K562 (cell line): ENCODE results near the gene COA5. TPM values are rescaled to one million over a fixed set of nuclear protein-coding genes. Genes with fewer than 3 reads are reported as not detected.

ENCODE experiments used
- IRF1 ChIP-seq: sonication (generic); formaldehyde crosslinking; IDR thresholded peaks from 2 replicates; pipeline ENCODE4 v1.8.0; 2022; ENCODE audit warnings: missing genetic modification reagents, mild to moderate bottlenecking, borderline replicate concordance
- RBM22 ChIP-seq: fragments of 200-400 bp; formaldehyde crosslinking; IDR thresholded peaks from 2 replicates; pipeline ENCODE4 v1.6.1; 2018; ENCODE audit warnings: low read length, low read depth; ENCODE audit not compliant: poor library complexity, severe bottlenecking
- TAF1 ChIP-seq: IDR thresholded peaks from 2 replicates; pipeline ENCODE4 v1.6.1; 2011; ENCODE audit warnings: mild to moderate bottlenecking, low read length, moderate library complexity; ENCODE audit not compliant: insufficient read depth, control insufficient read depth, severe bottlenecking; ENCODE audit errors: extremely low read depth
- U2AF1 ChIP-seq: fragments of 200-400 bp; formaldehyde crosslinking; optimal IDR thresholded peaks from 2 replicates; pipeline ENCODE3; 2017; ENCODE audit warnings: mild to moderate bottlenecking, low read depth, low read length, moderate library complexity
- ZFP36 ChIP-seq: fragments of 150-350 bp; IDR thresholded peaks from 2 replicates; pipeline ENCODE4 v1.6.1; 2018; ENCODE audit warnings: low read length, low read depth; ENCODE audit not compliant: partially characterized antibody
- ZNF395 ChIP-seq: fragments of 200-800 bp; sonication (Bioruptor generic); IDR thresholded peaks from 2 replicates; pipeline ENCODE4 v1.6.1; 2017; ENCODE audit warnings: missing genetic modification characterization, missing compliant biosample characterization
- ZNF695 ChIP-seq: fragments of 450-650 bp; formaldehyde crosslinking; IDR thresholded peaks from 2 replicates; pipeline ENCODE4 v1.4.0; 2020; ENCODE audit warnings: mild to moderate bottlenecking, moderate library complexity
- polyA plus RNA-seq, 8 experiments: library from polyadenylated mRNA; depleted of rRNA in 4 of 8; stranded (reverse) in 5 of 8; unstranded in 3 of 8; fragments of >200 nt; fragmentation: Nextera tagmentation in 2 of 8; fragmentation: Illumina TruSeq in 1 of 8; extraction: Ambion mirVana in 2 of 8; extraction: Trizol in 1 of 8; gene quantifications; 2 replicates each; pipeline versions ENCODE4 v1.2.1 to v1.2.3, GENCODE V29; 2011 to 2014; ENCODE audit warnings: inconsistent platforms in 1 of 8, missing spikeins in 1 of 8
- total RNA-seq, 7 experiments: library from RNA; depleted of rRNA in 6 of 7; stranded (reverse); fragments of >200 nt in 6 of 7; fragmentation: Illumina TruSeq in 2 of 7; extraction: Trizol in 2 of 7; gene quantifications; 2 replicates each; pipeline versions ENCODE4 v1.2.1 to v1.2.3, GENCODE V29; 2011 to 2021; ENCODE audit warnings: low replicate concordance in 1 of 7

The COA5 gene
- total and polyA plus RNA-seq, 9 of the 15 experiments (the other 6 are each of a cell fraction or from before 2014, with no cell fraction given), result 17.9 to 77.6 (median 33.4) TPM

- TF ChIP-seq RBM22, result no peak
- no peak for TF ChIP-seq ZNF395 (CRISPR knock-in tag)
- no peak for TF ChIP-seq U2AF1
- TF ChIP-seq ZFP36, result no peak
- TF ChIP-seq IRF1 (CRISPR knock-in tag), result no peak
- no peak for TF ChIP-seq ZNF695 (CRISPR knock-in tag)
- TF ChIP-seq TAF1, result no peak
- TF ChIP-seq, all 486 proteins: peak for 0
Measured at GRCh38 chr2:98643496-98644100, 35.3 kb upstream of the COA5 start (continued).
